ENCODE measurements around the gene OR8B12.
"Not testable (repeated sequence)": the region's sequence is repeated elsewhere in the genome, so short reads cannot be mapped to it uniquely, and the experiment has no call there.

The OR8B12 gene

GRCh38 chr11:124519850-124520549 is 23.5 kb downstream of the OR8B12 start:
- DNase-seq = no peak

- DNase-seq = no peak
Measured at GRCh38 chr11:124518989-124519451, 24.4 kb downstream of the OR8B12 start.

GRCh38 chr11:124517314-124517713 is 26.1 kb downstream of the OR8B12 start:
- no peak for DNase-seq

GRCh38 chr11:124514675-124515074 is 28.8 kb downstream of the OR8B12 start:
- not testable (repeated sequence) for DNase-seq

GRCh38 chr11:124514131-124514530 is 29.3 kb downstream of the OR8B12 start:
- no peak for DNase-seq

GRCh38 chr11:124511745-124512144 is 31.7 kb downstream of the OR8B12 start:
- no peak for DNase-seq

GRCh38 chr11:124510279-124510678 is 33.2 kb downstream of the OR8B12 start:
- no peak for DNase-seq

GRCh38 chr11:124499711-124500110 is 43.7 kb downstream of the OR8B12 start:
- no peak for DNase-seq

- DNase-seq = no peak
Measured at GRCh38 chr11:124493016-124493655, 50.3 kb downstream of the OR8B12 start.

Measured in NCI-H2029 treated with DMSO at 0.1 percent for 48 hours (cell line).